CD4-positive, alpha-beta memory T cell (primary cell): Measurements from ENCODE around the gene PER3. TPM values are rescaled to one million over a fixed set of nuclear protein-coding genes. Genes with fewer than 3 reads are reported as not detected.

Experiments
- CTCF ChIA-PET: fragments of 350-600 bp; sonication (Branson Sonifier 250); formaldehyde crosslinking; loops from one replicate; lab custom pipeline; 2021; ENCODE audit warnings: inconsistent platforms; ENCODE audit not compliant: partially characterized antibody; lab: Charles Lee
- POLR2A ChIA-PET: fragments of 350-600 bp; sonication (Branson Sonifier 250); formaldehyde crosslinking; loops from one replicate; lab custom pipeline; 2021; ENCODE audit not compliant: partially characterized antibody; lab: Charles Lee
- DNase-seq, 5 donors: peaks; one replicate each; pipeline versions ENCODE4 v3.0.0 to v3.0.0-alpha.2; 2020 to 2022; ENCODE audit warnings: mixed read lengths in 1 of 5
- H3K27ac ChIP-seq: one replicate; pipeline ENCODE4 v1.7.0; 2013; ENCODE audit warnings: low read depth, low read length
- H3K27me3 ChIP-seq: 2 replicates; pipeline ENCODE4 v1.7.0; 2013; ENCODE audit warnings: mild to moderate bottlenecking, low read length, moderate library complexity; ENCODE audit not compliant: insufficient read depth
- H3K36me3 ChIP-seq: 2 replicates; pipeline ENCODE4 v1.7.0; 2013; ENCODE audit warnings: mild to moderate bottlenecking, low read length, moderate library complexity; ENCODE audit not compliant: insufficient read depth
- H3K4me1 ChIP-seq: 2 replicates; pipeline ENCODE4 v1.7.0; 2013; ENCODE audit warnings: mild to moderate bottlenecking, low read length, moderate library complexity; ENCODE audit not compliant: insufficient read depth
- H3K4me3 ChIP-seq, 2 donors: one replicate each; pipeline ENCODE4 v1.7.0; 2013; ENCODE audit warnings: low read length in 2 of 2, mild to moderate bottlenecking in 1 of 2
- H3K9me3 ChIP-seq, 2 donors: one replicate each; pipeline ENCODE4 v1.7.0; 2013; ENCODE audit warnings: low read length in 2 of 2, control low read depth in 1 of 2; ENCODE audit not compliant: control insufficient read depth in 1 of 2
- H3K27ac Mint-ChIP-seq, 7 donors: one replicate each; pipeline ENCODE4 v1.8.0; 2020 to 2021; ENCODE audit warnings: mixed read lengths in 7 of 7, mild to moderate bottlenecking in 6 of 7, inconsistent platforms in 3 of 7, moderate library complexity in 3 of 7
- H3K27me3 Mint-ChIP-seq, 2 donors: one replicate each; pipeline ENCODE4 v1.8.0; 2020 to 2021; ENCODE audit warnings: mixed read lengths in 2 of 2
- H3K36me3 Mint-ChIP-seq, 2 donors: one replicate each; pipeline ENCODE4 v1.8.0; 2020 to 2021; ENCODE audit warnings: mixed read lengths in 2 of 2, inconsistent platforms in 1 of 2, mild to moderate bottlenecking in 1 of 2
- H3K4me1 Mint-ChIP-seq, 4 donors: one replicate each; pipeline ENCODE4 v1.8.0; 2020 to 2021; ENCODE audit warnings: mixed read lengths in 4 of 4, mild to moderate bottlenecking in 1 of 4
- H3K4me3 Mint-ChIP-seq, 8 donors: one replicate each; pipeline ENCODE4 v1.8.0; 2020 to 2021; ENCODE audit warnings: mixed read lengths in 8 of 8, mild to moderate bottlenecking in 7 of 8, moderate library complexity in 6 of 8, inconsistent platforms in 3 of 8
- H3K9me3 Mint-ChIP-seq, 8 donors: one replicate each; pipeline ENCODE4 v1.8.0; 2020 to 2021; ENCODE audit warnings: mixed read lengths in 8 of 8, mild to moderate bottlenecking in 5 of 8, inconsistent platforms in 3 of 8, moderate library complexity in 1 of 8
- intact Hi-C: fragments of 100-400 bp; cut with micrococcal nuclease; formaldehyde crosslinking; loops from one replicate; pipeline ENCODE4 v1.15.1; 2023
- polyA plus RNA-seq, 2 donors: library from polyadenylated mRNA; unstranded; fragments of 300-500 nt; fragmentation: Illumina TruSeq; gene quantifications; one replicate each; pipeline ENCODE4 v1.2.3, GENCODE V29; 2021
- total RNA-seq, 2 experiments: library from RNA; stranded (reverse); gene quantifications; one replicate each; pipeline ENCODE4 v1.2.3, GENCODE V29; 2021

The PER3 gene
- total and polyA plus RNA-seq, 4 experiments from 2014 or later, result 3.5 to 7.9 (median 6.1) TPM

DNA sequence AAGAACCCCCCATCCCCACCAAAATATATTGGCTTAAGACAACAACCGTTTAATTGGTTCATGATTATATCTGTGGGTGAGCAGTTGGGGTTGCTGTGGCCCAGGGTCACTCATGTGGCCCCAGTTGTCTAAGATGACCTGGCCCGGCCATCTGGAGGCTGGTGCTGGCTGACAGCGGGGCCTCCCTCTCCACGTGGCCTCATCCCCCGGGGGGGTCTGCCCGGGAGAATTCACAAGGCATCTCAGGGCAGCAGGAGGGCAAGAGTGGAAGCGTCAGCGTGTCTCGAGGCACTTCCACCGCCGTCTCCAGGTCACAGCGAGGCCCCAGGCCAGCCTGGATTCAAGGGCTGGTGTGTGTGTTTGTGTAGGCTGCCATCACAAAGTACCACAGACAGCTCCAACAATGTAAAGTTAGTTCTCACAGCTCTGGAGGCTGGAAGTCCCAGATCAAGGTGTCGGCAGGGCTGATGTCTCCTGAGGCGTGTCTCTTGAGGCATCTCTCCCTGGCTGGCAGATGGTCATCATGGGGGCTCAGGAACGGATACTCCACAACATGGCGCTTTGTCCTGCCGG, 79.8 kb downstream of the PER3 start:
- H3K9me3 Mint-ChIP-seq, result peaks cover 0 to 1% (median 0%) of the 10 kb centered on the region in 8 donors
- intact Hi-C loops, result no loop called here
- ChIA-PET CTCF (no interaction called here), POLR2A (no interaction called here)
- no peaks in the 10 kb centered on the region for H3K36me3 Mint-ChIP-seq
- Histone ChIP-seq H3K4me1 (no peaks in the 10 kb centered on the region), H3K36me3 (no peaks in the 10 kb centered on the region), H3K27ac (no peak overlapping the region), H3K9me3 (no peaks in the 10 kb centered on the region), H3K27me3 (no peaks in the 10 kb centered on the region), H3K4me3 (no peak overlapping the region)
- H3K4me3 Mint-ChIP-seq, result no peak overlapping the region
- no peak overlapping the region for H3K27ac Mint-ChIP-seq
- H3K4me1 Mint-ChIP-seq, result no peaks in the 10 kb centered on the region
- H3K27me3 Mint-ChIP-seq, result no peaks in the 10 kb centered on the region
- DNase-seq, result no peak

DNA sequence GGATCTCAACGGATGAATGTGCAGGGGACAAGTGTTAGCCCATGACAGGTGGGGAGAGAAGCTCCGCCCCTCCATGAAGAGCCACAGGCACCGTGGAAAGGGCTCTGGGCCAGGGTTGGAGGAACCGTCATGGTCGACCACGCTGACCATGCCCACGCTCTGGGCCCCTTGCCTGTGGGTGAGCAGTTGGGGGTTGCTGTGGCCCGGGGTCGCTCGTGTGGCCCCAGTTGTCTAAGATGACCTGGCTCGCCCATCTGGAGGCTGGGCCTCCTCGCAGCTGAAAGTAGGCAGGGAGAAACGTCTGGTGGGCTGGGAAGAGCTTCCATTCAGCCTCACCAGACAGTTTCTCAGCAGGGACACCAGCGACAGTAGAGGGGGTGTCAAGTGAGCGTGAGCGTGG, 81.9 kb downstream of the PER3 start:
- no peak overlapping the region for H3K4me3 ChIP-seq
- no peaks in the 10 kb centered on the region for H3K4me1 ChIP-seq
- H3K9me3 Mint-ChIP-seq, result peaks cover 0 to 1% (median 0%) of the 10 kb centered on the region in 8 donors
- POLR2A ChIA-PET, result interaction anchor here (0.6 kb wide), 1 partner anchor 16 kb away, joined by 4 read pairs; no protein-coding TSS in a partner anchor
- no peak overlapping the region for H3K27ac Mint-ChIP-seq
- intact Hi-C loops, result no loop called here
- H3K27me3 Mint-ChIP-seq, result no peaks in the 10 kb centered on the region
- H3K4me1 Mint-ChIP-seq, result no peaks in the 10 kb centered on the region
- H3K36me3 Mint-ChIP-seq, result no peaks in the 10 kb centered on the region
- no peaks in the 10 kb centered on the region for H3K9me3 ChIP-seq
- H3K27me3 ChIP-seq, result no peaks in the 10 kb centered on the region
- H3K36me3 ChIP-seq, result no peaks in the 10 kb centered on the region
- no peak for DNase-seq
- CTCF ChIA-PET, result no interaction called here
- no peak overlapping the region for H3K27ac ChIP-seq
- H3K4me3 Mint-ChIP-seq, result no peak overlapping the region

DNA sequence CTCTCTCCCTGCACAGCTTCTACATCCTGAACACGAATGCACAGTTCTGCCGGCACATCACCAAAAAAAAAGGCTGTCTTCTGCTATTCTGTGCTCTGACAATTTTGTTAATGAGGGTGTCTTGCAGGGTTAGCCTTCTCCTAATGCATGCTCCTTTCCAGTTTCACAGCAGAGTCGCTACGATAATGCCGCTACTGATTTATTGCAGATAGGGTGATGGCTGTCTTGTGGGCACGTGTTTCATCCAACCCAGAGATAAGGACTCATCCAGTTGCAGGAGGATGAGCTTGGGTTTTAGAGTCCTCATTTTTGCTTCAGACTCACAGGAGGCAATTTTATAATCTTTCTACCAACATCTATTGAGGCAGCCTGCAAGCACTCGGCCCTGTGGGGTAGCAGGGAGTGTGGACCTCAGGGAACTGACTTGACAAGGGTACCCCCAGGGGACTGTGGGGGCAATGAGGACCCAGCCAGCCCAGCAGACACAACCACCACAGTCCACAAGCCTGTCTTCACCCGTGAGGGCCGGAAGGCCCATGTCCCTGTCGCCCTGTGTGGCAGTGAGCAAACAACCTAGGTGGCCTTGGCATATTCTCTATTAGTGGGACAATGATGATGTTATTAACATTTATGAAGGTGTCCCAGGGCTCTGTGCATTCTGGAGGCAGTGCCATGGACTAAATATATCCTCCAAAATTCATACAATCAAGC, 84.1 kb downstream of the PER3 start:
- H3K27ac Mint-ChIP-seq, result no peak overlapping the region
- no peak overlapping the region for H3K4me3 Mint-ChIP-seq
- no peaks in the 10 kb centered on the region for H3K36me3 Mint-ChIP-seq
- no peaks in the 10 kb centered on the region for H3K27me3 ChIP-seq
- POLR2A ChIA-PET, result no interaction called here
- H3K4me1 ChIP-seq, result no peaks in the 10 kb centered on the region
- no peak overlapping the region for H3K27ac ChIP-seq
- no peaks in the 10 kb centered on the region for H3K4me1 Mint-ChIP-seq
- DNase-seq, result no peak
- H3K4me3 ChIP-seq, result no peak overlapping the region
- CTCF ChIA-PET, result no interaction called here
- H3K9me3 ChIP-seq, result no peaks in the 10 kb centered on the region
- peaks cover 0 to 1% of the 10 kb centered on the region in 2 donors for H3K27me3 Mint-ChIP-seq
- H3K36me3 ChIP-seq, result no peaks in the 10 kb centered on the region
- no peaks in the 10 kb centered on the region for H3K9me3 Mint-ChIP-seq
- intact Hi-C loops, result no loop called here

DNA sequence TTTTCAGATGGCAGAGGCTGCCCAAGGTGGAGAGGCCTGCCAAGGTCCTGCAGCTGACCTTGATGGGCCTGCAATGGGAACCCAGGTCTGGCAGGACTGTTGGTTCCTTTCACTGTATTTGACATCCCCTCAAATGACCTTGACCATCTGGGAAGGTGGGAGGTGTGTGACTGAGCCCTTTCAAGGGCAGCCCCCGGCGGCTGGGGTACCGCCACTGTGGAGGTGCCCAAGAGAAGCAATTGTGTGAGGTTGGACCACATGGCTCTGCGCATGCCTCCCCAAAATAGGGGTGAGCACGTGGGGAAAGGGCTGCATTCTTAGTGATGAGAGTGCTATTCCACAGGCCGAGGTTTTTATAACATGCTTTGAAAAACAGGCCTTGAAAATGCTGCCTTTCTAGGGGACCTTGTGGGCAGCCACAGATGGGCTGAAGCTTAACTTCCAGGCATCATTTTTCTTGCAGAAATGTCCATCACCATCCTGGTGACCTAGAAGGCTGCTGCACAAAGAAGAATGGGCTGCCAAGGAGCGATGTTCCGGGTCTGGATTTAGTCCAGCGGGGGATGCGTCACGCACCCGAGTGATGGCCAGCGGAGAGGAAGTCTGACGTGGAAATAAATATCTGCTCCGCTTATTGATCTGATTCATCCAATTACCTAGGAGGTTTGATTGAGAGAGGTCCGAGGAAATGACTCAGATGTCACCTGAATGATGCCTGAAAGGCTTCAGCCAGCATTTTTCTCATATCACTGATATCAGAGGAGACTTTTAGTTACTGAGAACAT, 85.2 kb downstream of the PER3 start:
- H3K9me3 ChIP-seq, result no peaks in the 10 kb centered on the region
- ChIA-PET POLR2A (no interaction called here), CTCF (no interaction called here)
- no peak for DNase-seq
- H3K9me3 Mint-ChIP-seq, result no peaks in the 10 kb centered on the region
- H3K4me1 ChIP-seq, result no peaks in the 10 kb centered on the region
- H3K36me3 Mint-ChIP-seq, result no peaks in the 10 kb centered on the region
- no peaks in the 10 kb centered on the region for H3K36me3 ChIP-seq
- peaks cover 2% of the 10 kb centered on the region in 2 donors for H3K27me3 Mint-ChIP-seq
- no peaks in the 10 kb centered on the region for H3K4me1 Mint-ChIP-seq
- no peak overlapping the region for H3K4me3 Mint-ChIP-seq
- no peak overlapping the region for H3K27ac ChIP-seq
- intact Hi-C loops, result no loop called here
- H3K27ac Mint-ChIP-seq, result no peak overlapping the region
- H3K4me3 ChIP-seq, result no peak overlapping the region
- H3K27me3 ChIP-seq, result no peaks in the 10 kb centered on the region

DNA sequence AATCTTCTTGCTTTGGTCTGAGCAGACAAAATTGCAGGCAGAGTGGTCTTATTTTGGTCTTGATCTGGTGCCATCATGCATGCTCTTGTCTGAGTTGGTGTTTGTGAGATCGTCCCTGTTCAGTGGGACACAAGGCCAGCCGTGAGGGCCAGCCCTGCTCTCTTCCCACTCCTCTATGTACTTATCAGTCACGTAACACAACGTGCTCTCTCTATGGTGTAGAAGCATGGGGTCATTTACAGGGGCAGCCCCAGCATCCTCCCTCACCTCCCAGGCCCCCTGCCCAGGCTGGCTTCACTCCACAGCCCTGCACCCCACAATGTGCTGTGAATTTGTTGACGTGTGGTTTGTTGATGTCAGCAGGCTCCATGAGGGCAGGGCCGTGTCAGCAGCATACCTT, 87.0 kb downstream of the PER3 start:
- Histone ChIP-seq H3K4me1 (no peaks in the 10 kb centered on the region), H3K27me3 (no peaks in the 10 kb centered on the region), H3K4me3 (no peak overlapping the region), H3K36me3 (no peaks in the 10 kb centered on the region), H3K27ac (no peak overlapping the region), H3K9me3 (no peaks in the 10 kb centered on the region)
- Mint-ChIP-seq H3K36me3 (no peaks in the 10 kb centered on the region), H3K27me3 (peaks cover 2 to 4% of the 10 kb centered on the region in 2 donors), H3K27ac (no peak overlapping the region), H3K4me3 (no peak overlapping the region), H3K4me1 (no peaks in the 10 kb centered on the region), H3K9me3 (no peaks in the 10 kb centered on the region)
- DNase-seq, result no peak
- CTCF ChIA-PET, result no interaction called here
- intact Hi-C loops, result no loop called here
- POLR2A ChIA-PET, result no interaction called here

DNA sequence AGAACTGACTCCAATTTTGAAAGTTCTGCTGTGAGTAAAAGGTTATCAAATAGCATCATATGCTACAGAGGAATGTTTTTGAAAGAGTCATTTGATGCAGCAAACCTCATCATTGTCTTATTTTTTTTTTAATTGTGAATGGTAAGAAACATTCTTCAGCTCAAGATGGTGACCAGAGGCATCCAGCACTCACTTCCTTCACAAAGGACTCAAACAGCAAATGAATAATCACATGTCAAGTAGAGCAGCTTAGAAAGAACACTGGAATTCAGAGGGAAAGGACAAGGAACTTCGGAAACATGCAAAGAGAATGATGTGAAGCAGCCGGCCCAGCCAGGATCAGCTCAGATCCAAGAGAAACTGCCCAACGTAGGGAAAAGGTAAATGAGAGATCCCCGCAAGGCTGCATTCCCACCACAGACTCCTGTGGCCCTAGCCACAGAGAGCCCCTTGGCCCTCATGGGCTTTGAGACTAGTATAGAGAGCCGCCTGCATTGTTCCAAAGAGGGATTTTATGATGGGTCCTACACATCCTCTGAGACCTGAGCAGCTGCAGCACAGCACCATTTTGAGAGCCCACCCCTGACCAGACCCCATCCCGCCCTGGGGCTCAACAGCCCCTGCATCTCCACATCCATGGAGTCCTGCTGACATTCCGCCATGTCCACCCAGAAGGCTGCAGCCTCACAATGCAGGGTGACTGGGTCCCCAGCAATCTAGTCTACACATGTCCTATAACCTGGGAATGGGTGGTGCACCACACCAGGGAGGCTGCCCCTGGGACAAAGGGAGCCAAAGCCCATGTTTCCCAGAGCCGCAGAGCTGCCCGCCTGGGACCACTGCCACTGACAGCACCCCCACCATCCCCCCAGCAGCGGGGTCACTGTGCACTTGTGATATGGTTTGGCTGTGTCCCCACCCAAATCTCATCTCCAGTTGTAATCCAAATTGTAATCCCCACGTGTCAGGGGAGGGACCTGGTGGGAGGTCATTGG, 90.0 kb downstream of the PER3 start:
- DNase-seq, result no peak
- Mint-ChIP-seq H3K27ac (no peak overlapping the region), H3K27me3 (peaks cover 3 to 6% of the 10 kb centered on the region in 2 donors), H3K36me3 (peaks cover 3 to 4% of the 10 kb centered on the region in 2 donors), H3K4me1 (no peaks in the 10 kb centered on the region), H3K4me3 (no peak overlapping the region), H3K9me3 (peaks cover 0 to 21% (median 17%) of the 10 kb centered on the region in 8 donors)
- ChIA-PET CTCF (interaction anchor here (0.6 kb wide), 1 partner anchor 21 kb away, joined by 3 read pairs; the partner anchor contains the start of gene UTS2), POLR2A (no interaction called here)
- Histone ChIP-seq H3K4me3 (no peak overlapping the region), H3K36me3 (no peaks in the 10 kb centered on the region), H3K9me3 (no peaks in the 10 kb centered on the region), H3K27me3 (no peaks in the 10 kb centered on the region), H3K27ac (no peak overlapping the region), H3K4me1 (no peaks in the 10 kb centered on the region)
- intact Hi-C loops, result no loop called here
